ENCODE measurements around the gene TENM3. TPM values are rescaled to one million over a fixed set of nuclear protein-coding genes. Genes with fewer than 3 reads are reported as not detected.

Gene TENM3
- total RNA-seq, 1 experiment from 2014 or later, result 0.87 TPM

DNA sequence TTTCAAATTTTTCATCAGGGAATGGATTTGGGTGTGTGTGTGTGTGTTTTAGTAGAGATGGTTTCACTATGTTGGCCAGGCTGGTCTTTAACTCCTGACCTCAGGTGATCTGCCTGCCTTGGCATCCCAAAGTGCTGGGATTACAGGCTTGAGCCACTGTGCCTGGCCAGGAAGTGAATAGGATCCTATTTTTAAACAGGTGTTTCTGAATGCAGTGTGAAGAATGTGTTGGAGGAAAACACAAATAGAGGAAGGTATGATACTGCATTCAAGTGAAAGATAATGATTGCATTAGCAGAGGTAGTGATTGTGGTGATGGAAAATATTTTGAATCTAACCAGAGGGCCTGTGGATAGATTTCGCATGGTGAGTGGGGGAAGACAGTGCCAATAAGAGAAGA is 189.6 kb downstream of the TENM3 start:
- Histone ChIP-seq H3K36me3 (ENCODE audit: low read depth, low read length) (no peaks in the 10 kb centered on the region), H3K27me3 (ENCODE audit: low read length) (peaks cover 6% of the 10 kb centered on the region; the same call in 1 of the 2 replicates), H3K4me1 (ENCODE audit: insufficient read depth, low read length) (no peaks in the 10 kb centered on the region), H3K9me3 (ENCODE audit: low read length) (no peaks in the 10 kb centered on the region), H3K4me2 (ENCODE audit: low read length) (no peak overlapping the region), H3K9ac (ENCODE audit: low read length) (no peak overlapping the region), H3F3A (ENCODE audit: low read length, unreplicated experiment) (no peaks in the 10 kb centered on the region), H3K4me3 (ENCODE audit: low read length) (no peak overlapping the region), H4K20me1 (ENCODE audit: low read length) (no peaks in the 10 kb centered on the region), H3K79me2 (ENCODE audit: low read length) (no peaks in the 10 kb centered on the region), H2AFZ (ENCODE audit: low read length) (no peak overlapping the region), H3K27ac (ENCODE audit: low read length) (no peak overlapping the region), H3K9me2 (replicated peaks; ENCODE audit: low read length) (no peaks in the 10 kb centered on the region)
- intact Hi-C loops (cut with micrococcal nuclease), result no loop called here
- TF ChIP-seq EZH2phosphoT487 (IDR thresholded peaks at IDR 0.05; ENCODE audit: borderline replicate concordance, low read length) (no peak), CTCF (conservative IDR thresholded peaks at IDR 0.05; ENCODE audit: low read depth, low read length) (no peak), EZH2 (IDR thresholded peaks at IDR 0.05; ENCODE audit: low read length, unreplicated experiment) (no peak)
- POLR2A ChIA-PET (ENCODE audit: unreplicated experiment), result no interaction called here
- no peak for ATAC-seq
- DNase-seq, result no peak
- BruUV-seq (replicated peaks), result no TSS peak
- CTCF ChIA-PET, result no interaction called here

DNA sequence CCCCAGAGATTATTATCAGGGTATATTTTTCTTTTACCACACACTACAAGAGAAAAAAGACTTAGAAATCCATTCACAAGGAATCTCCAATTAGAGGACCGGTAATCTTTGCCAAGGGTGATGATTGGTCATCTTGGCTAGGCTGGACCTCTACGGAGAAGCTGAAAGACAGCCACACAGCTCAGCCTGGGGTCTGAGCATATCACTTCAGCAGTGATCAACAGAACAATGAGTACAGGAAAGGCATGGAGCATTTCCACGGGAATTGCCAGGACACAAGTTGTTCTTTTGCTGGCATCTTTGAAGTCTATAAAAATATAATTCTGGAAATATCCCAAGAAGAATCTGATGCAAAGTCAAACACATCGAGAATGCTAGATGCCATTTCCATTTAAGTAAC is 191.5 kb downstream of the TENM3 start:
- H3K9me2 ChIP-seq (replicated peaks; ENCODE audit: low read length), result no peaks in the 10 kb centered on the region
- no peaks in the 10 kb centered on the region for H3K36me3 ChIP-seq (ENCODE audit: low read depth, low read length)
- peaks cover 6% of the 10 kb centered on the region; the same call in 1 of the 2 replicates for H3K27me3 ChIP-seq (ENCODE audit: low read length)
- no peak overlapping the region for H2AFZ ChIP-seq (ENCODE audit: low read length)
- no peak for DNase-seq
- POLR2A ChIA-PET (ENCODE audit: unreplicated experiment), result no interaction called here
- no peaks in the 10 kb centered on the region for H4K20me1 ChIP-seq (ENCODE audit: low read length)
- H3F3A ChIP-seq (ENCODE audit: low read length, unreplicated experiment), result no peaks in the 10 kb centered on the region
- BruUV-seq (replicated peaks), result no TSS peak
- no peaks in the 10 kb centered on the region for H3K9me3 ChIP-seq (ENCODE audit: low read length)
- no peak overlapping the region for H3K4me3 ChIP-seq (ENCODE audit: low read length)
- ATAC-seq, result no peak
- no peak overlapping the region for H3K4me2 ChIP-seq (ENCODE audit: low read length)
- no peaks in the 10 kb centered on the region for H3K4me1 ChIP-seq (ENCODE audit: insufficient read depth, low read length)
- TF ChIP-seq CTCF (conservative IDR thresholded peaks at IDR 0.05; ENCODE audit: low read depth, low read length) (no peak), EZH2phosphoT487 (IDR thresholded peaks at IDR 0.05; ENCODE audit: borderline replicate concordance, low read length) (no peak), EZH2 (IDR thresholded peaks at IDR 0.05; ENCODE audit: low read length, unreplicated experiment) (no peak)
- intact Hi-C loops (cut with micrococcal nuclease), result no loop called here
- no peak overlapping the region for H3K27ac ChIP-seq (ENCODE audit: low read length)
- no peaks in the 10 kb centered on the region for H3K79me2 ChIP-seq (ENCODE audit: low read length)
- CTCF ChIA-PET, result no interaction called here
- H3K9ac ChIP-seq (ENCODE audit: low read length), result no peak overlapping the region

- no peak overlapping the region for H3K4me3 ChIP-seq (ENCODE audit: low read length)
- no peaks in the 10 kb centered on the region for H3K79me2 ChIP-seq (ENCODE audit: low read length)
- H3K27ac ChIP-seq (ENCODE audit: low read length), result no peak overlapping the region
- TF ChIP-seq CTCF (conservative IDR thresholded peaks at IDR 0.05; ENCODE audit: low read depth, low read length), result no peak
- no peak for TF ChIP-seq EZH2phosphoT487 (IDR thresholded peaks at IDR 0.05; ENCODE audit: borderline replicate concordance, low read length)
- no peak for TF ChIP-seq EZH2 (IDR thresholded peaks at IDR 0.05; ENCODE audit: low read length, unreplicated experiment)
- H3K4me2 ChIP-seq (ENCODE audit: low read length), result no peak overlapping the region
- BruUV-seq (replicated peaks), result no TSS peak
- DNase-seq (no peak), ATAC-seq (no peak)
- H3K4me1 ChIP-seq (ENCODE audit: insufficient read depth, low read length), result no peaks in the 10 kb centered on the region
- no peaks in the 10 kb centered on the region for H3F3A ChIP-seq (ENCODE audit: low read length, unreplicated experiment)
- peaks cover 6% of the 10 kb centered on the region; the same call in 1 of the 2 replicates for H3K27me3 ChIP-seq (ENCODE audit: low read length)
- no peak overlapping the region for H2AFZ ChIP-seq (ENCODE audit: low read length)
- H3K9me2 ChIP-seq (replicated peaks; ENCODE audit: low read length), result no peaks in the 10 kb centered on the region
- H3K9ac ChIP-seq (ENCODE audit: low read length), result no peak overlapping the region
- POLR2A ChIA-PET (ENCODE audit: unreplicated experiment), result no interaction called here
- no peaks in the 10 kb centered on the region for H3K9me3 ChIP-seq (ENCODE audit: low read length)
- intact Hi-C loops (cut with micrococcal nuclease), result no loop called here
- no peaks in the 10 kb centered on the region for H4K20me1 ChIP-seq (ENCODE audit: low read length)
- CTCF ChIA-PET, result no interaction called here
- H3K36me3 ChIP-seq (ENCODE audit: low read depth, low read length), result no peaks in the 10 kb centered on the region
These were observed 192.2 kb downstream of the TENM3 start for GRCh38 chr4:182435401-182435800.
